ENCODE measurements around the gene SLC35F1.

GRCh38 chr6:118297821-118298220, 390.8 kb downstream of the SLC35F1 start:
- TF ChIP-seq CTCF (IDR thresholded peaks at IDR 0.05) (no peak), POLR2A (IDR thresholded peaks at IDR 0.05) (no peak)

All from lower leg skin (tissue), 3 donors.